ENCODE data around the gene PDZD7. TPM values are rescaled to one million over a fixed set of nuclear protein-coding genes. Genes with fewer than 3 reads are reported as not detected.

PDZD7 gene
- total RNA-seq, 1 experiment from 2014 or later, result 6.1 TPM

DNA sequence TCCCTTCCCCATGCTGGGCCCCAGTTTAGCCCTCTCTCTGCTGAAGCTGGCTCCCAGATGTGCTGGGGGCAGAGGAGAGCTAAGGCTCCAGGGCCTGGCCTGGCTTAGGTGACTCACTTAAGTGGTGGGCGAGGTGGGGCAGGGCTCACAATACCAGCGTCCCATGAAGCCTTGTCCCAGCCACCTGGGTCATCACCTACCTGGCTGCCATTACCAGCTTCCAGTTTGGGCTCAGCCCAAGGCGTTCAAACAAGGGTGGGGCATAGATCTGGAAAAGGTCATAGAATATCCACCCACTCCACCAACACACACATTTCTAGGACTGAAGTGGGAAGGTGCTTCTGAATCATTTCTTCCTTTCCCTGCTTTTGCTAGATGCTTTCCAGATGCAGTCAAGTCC is 39.2 kb upstream of the PDZD7 start:
- ChIA-PET POLR2A (interaction anchor here (1.4 to 1.5 kb wide), 2 partner anchors 9 to 27 kb away, joined by 4 to 6 read pairs; partner anchors contain the start of gene KAZALD1), RAD21 (ENCODE audit: low non-redundant PET in 1 of 2, low total read pairs in 2 of 2, uncharacterized antibody in 2 of 2, unreplicated experiment in 2 of 2) (interaction anchor here (0.6 to 1.5 kb wide), 2 partner anchors 10 to 61 kb away, joined by 4 read pairs; partner anchors contain the start of gene TLX1 (in 1 of the 2)), CTCF (interaction anchor here (0.6 to 8.3 kb wide), 7 partner anchors 9 to 52 kb away, joined by 3 to 91 read pairs (median 5); partner anchors contain the start of gene KAZALD1)
- no peaks in the 10 kb centered on the region for H3K79me2 ChIP-seq (ENCODE audit: insufficient read depth, low read length)
- peak overlapping the region; percentile 59 for H3K4me2 ChIP-seq (ENCODE audit: low read length)
- H3K27me3 ChIP-seq (ENCODE audit: insufficient read depth, low read length), result peaks cover under 1% of the 10 kb centered on the region; the same call in 1 of the 2 replicates
- intact Hi-C loops (cut with micrococcal nuclease), result no loop called here
- H3K36me3 ChIP-seq (ENCODE audit: control insufficient read depth in 1 of 2, insufficient read depth in 2 of 2, low read length in 2 of 2), result no peaks in the 10 kb centered on the region
- TF ChIP-seq ZFX (IDR thresholded peaks at IDR 0.05) (no peak), POLR2AphosphoS5 (IDR thresholded peaks at IDR 0.05; ENCODE audit: low read depth, low read length) (0 out of 2 replicates have a peak, but pooled peaks have one; percentile 14)
- H3K4me1 ChIP-seq (ENCODE audit: control insufficient read depth in 1 of 2, insufficient read depth in 2 of 2, low read length in 2 of 2), result peaks cover 13 to 53% of the 10 kb centered on the region in 2 experiments
- no TSS peak for BruUV-seq (replicated peaks)
- ATAC-seq (no peak), DNase-seq (ENCODE audit: low read depth, low spot score) (no peak)
- no peaks in the 10 kb centered on the region for H3K9me3 ChIP-seq (ENCODE audit: control insufficient read depth in 1 of 2, insufficient read depth in 1 of 2, low read depth in 1 of 2, low read length in 2 of 2)
- no peak overlapping the region for H3K4me3 ChIP-seq (replicated peaks in 1 of 2; ENCODE audit: low read depth in 1 of 2, low read length in 2 of 2)
- H4K20me1 ChIP-seq (ENCODE audit: insufficient read depth), result no peaks in the 10 kb centered on the region
- no peak overlapping the region for H3K9ac ChIP-seq (ENCODE audit: low read length)
- no peaks in the 10 kb centered on the region for H3K9me2 ChIP-seq (ENCODE audit: insufficient read depth)
- no peak overlapping the region for H3K27ac ChIP-seq (ENCODE audit: low read depth, low read length)
- no peak overlapping the region for H2AFZ ChIP-seq (ENCODE audit: low read depth, low read length, poor library complexity, severe bottlenecking)

DNA sequence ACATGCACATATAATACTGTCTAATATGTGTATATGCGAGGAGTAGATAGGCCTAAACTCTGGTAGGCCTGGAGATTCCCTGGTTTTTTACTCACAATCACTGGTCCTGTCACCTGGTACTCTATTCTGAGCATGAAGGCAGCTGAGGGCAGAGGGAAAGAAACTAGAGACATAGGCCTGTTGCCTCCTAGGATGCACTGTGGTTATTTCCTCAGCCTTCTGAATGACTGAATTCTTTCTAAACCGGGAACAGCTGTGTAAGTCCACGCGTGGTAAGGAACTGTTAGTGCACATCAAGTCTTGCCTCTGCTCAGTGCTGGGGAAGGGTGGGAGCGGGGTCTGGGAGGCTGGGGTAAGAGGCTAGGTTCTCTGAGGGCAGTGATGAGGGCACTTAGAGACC is 38.5 kb upstream of the PDZD7 start:
- POLR2A ChIA-PET, result interaction anchor here (0.9 to 1.5 kb wide), 3 partner anchors 8 to 73 kb away, joined by 3 to 6 read pairs (median 4); partner anchors contain the start of gene KAZALD1
- H2AFZ ChIP-seq (ENCODE audit: low read depth, low read length, poor library complexity, severe bottlenecking), result no peak overlapping the region
- H3K4me1 ChIP-seq (ENCODE audit: control insufficient read depth in 1 of 2, insufficient read depth in 2 of 2, low read length in 2 of 2), result peaks cover 20 to 60% of the 10 kb centered on the region in 2 experiments
- no peak overlapping the region for H3K4me2 ChIP-seq (ENCODE audit: low read length)
- DNase-seq (ENCODE audit: low read depth, low spot score), result no peak
- H3K36me3 ChIP-seq (ENCODE audit: control insufficient read depth in 1 of 2, insufficient read depth in 2 of 2, low read length in 2 of 2), result no peaks in the 10 kb centered on the region
- no peaks in the 10 kb centered on the region for H3K27me3 ChIP-seq (ENCODE audit: insufficient read depth, low read length)
- H3K27ac ChIP-seq (ENCODE audit: low read depth, low read length), result no peak overlapping the region
- no peak overlapping the region for H3K4me3 ChIP-seq (replicated peaks in 1 of 2; ENCODE audit: low read depth in 1 of 2, low read length in 2 of 2)
- no peaks in the 10 kb centered on the region for H3K79me2 ChIP-seq (ENCODE audit: insufficient read depth, low read length)
- no peaks in the 10 kb centered on the region for H3K9me2 ChIP-seq (ENCODE audit: insufficient read depth)
- CTCF ChIA-PET, result interaction anchor here (0.7 to 8.3 kb wide), 7 partner anchors 8 to 72 kb away, joined by 3 to 91 read pairs (median 9); partner anchors contain the start of gene KAZALD1
- no peak overlapping the region for H3K9ac ChIP-seq (ENCODE audit: low read length)
- RAD21 ChIA-PET (ENCODE audit: low non-redundant PET in 1 of 2, low total read pairs in 2 of 2, uncharacterized antibody in 2 of 2, unreplicated experiment in 2 of 2), result interaction anchor here in 1 of 2 experiments (1.5 kb wide), 1 partner anchor 9 kb away, joined by 4 read pairs; no protein-coding TSS in a partner anchor
- no peaks in the 10 kb centered on the region for H4K20me1 ChIP-seq (ENCODE audit: insufficient read depth)
- BruUV-seq (replicated peaks), result no TSS peak
- no peaks in the 10 kb centered on the region for H3K9me3 ChIP-seq (ENCODE audit: control insufficient read depth in 1 of 2, insufficient read depth in 1 of 2, low read depth in 1 of 2, low read length in 2 of 2)
- intact Hi-C loops (cut with micrococcal nuclease), result loop anchor here (10.0 kb wide), 1 partner anchor 505 kb away; no protein-coding TSS in a partner anchor
- ATAC-seq, result no peak
- no peak for TF ChIP-seq CEBPB (IDR thresholded peaks at IDR 0.05; ENCODE audit: low read depth)
- TF ChIP-seq ZFX (IDR thresholded peaks at IDR 0.05), result no peak
- TF ChIP-seq SIN3A (IDR thresholded peaks at IDR 0.05; ENCODE audit: low read depth), result no peak
- no peak for TF ChIP-seq CBX3 (IDR thresholded peaks at IDR 0.05; ENCODE audit: low read depth)
- TF ChIP-seq, protein P1, sequence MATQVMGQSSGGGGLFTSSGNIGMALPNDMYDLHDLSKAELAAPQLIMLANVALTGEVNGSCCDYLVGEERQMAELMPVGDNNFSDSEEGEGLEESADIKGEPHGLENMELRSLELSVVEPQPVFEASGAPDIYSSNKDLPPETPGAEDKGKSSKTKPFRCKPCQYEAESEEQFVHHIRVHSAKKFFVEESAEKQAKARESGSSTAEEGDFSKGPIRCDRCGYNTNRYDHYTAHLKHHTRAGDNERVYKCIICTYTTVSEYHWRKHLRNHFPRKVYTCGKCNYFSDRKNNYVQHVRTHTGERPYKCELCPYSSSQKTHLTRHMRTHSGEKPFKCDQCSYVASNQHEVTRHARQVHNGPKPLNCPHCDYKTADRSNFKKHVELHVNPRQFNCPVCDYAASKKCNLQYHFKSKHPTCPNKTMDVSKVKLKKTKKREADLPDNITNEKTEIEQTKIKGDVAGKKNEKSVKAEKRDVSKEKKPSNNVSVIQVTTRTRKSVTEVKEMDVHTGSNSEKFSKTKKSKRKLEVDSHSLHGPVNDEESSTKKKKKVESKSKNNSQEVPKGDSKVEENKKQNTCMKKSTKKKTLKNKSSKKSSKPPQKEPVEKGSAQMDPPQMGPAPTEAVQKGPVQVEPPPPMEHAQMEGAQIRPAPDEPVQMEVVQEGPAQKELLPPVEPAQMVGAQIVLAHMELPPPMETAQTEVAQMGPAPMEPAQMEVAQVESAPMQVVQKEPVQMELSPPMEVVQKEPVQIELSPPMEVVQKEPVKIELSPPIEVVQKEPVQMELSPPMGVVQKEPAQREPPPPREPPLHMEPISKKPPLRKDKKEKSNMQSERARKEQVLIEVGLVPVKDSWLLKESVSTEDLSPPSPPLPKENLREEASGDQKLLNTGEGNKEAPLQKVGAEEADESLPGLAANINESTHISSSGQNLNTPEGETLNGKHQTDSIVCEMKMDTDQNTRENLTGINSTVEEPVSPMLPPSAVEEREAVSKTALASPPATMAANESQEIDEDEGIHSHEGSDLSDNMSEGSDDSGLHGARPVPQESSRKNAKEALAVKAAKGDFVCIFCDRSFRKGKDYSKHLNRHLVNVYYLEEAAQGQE (IDR thresholded peaks at IDR 0.05; ENCODE audit: low read depth), result no peak
- TF ChIP-seq RAD21 (IDR thresholded peaks at IDR 0.05; ENCODE audit: low read depth), result no peak
- TF ChIP-seq, protein P2, sequence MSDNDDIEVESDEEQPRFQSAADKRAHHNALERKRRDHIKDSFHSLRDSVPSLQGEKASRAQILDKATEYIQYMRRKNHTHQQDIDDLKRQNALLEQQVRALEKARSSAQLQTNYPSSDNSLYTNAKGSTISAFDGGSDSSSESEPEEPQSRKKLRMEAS (IDR thresholded peaks at IDR 0.05), result no peak
- TF ChIP-seq, protein P3, sequence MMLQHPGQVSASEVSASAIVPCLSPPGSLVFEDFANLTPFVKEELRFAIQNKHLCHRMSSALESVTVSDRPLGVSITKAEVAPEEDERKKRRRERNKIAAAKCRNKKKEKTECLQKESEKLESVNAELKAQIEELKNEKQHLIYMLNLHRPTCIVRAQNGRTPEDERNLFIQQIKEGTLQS (IDR thresholded peaks at IDR 0.05), result no peak
- no peak for TF ChIP-seq TCF7L2 (IDR thresholded peaks at IDR 0.05; ENCODE audit: borderline replicate concordance, extremely low read depth, insufficient read depth, insufficient read length)
- TF ChIP-seq, protein P4, sequence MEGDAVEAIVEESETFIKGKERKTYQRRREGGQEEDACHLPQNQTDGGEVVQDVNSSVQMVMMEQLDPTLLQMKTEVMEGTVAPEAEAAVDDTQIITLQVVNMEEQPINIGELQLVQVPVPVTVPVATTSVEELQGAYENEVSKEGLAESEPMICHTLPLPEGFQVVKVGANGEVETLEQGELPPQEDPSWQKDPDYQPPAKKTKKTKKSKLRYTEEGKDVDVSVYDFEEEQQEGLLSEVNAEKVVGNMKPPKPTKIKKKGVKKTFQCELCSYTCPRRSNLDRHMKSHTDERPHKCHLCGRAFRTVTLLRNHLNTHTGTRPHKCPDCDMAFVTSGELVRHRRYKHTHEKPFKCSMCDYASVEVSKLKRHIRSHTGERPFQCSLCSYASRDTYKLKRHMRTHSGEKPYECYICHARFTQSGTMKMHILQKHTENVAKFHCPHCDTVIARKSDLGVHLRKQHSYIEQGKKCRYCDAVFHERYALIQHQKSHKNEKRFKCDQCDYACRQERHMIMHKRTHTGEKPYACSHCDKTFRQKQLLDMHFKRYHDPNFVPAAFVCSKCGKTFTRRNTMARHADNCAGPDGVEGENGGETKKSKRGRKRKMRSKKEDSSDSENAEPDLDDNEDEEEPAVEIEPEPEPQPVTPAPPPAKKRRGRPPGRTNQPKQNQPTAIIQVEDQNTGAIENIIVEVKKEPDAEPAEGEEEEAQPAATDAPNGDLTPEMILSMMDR (IDR thresholded peaks at IDR 0.05 in 2 of 3, conservative IDR thresholded peaks at IDR 0.05 in 1 of 3; ENCODE audit: borderline replicate concordance in 1 of 3, insufficient read depth in 1 of 3, low read depth in 2 of 3, low read length in 2 of 3), result no peak
- no peak for TF ChIP-seq FOSL1 (IDR thresholded peaks at IDR 0.05; ENCODE audit: low read depth)
- TF ChIP-seq EZH2 (IDR thresholded peaks at IDR 0.05), result no peak
- TF ChIP-seq EZH2phosphoT487 (IDR thresholded peaks at IDR 0.05; ENCODE audit: borderline replicate concordance), result no peak
